Measurements from ENCODE around the gene SPRR2A.

SPRR2A gene

DNA sequence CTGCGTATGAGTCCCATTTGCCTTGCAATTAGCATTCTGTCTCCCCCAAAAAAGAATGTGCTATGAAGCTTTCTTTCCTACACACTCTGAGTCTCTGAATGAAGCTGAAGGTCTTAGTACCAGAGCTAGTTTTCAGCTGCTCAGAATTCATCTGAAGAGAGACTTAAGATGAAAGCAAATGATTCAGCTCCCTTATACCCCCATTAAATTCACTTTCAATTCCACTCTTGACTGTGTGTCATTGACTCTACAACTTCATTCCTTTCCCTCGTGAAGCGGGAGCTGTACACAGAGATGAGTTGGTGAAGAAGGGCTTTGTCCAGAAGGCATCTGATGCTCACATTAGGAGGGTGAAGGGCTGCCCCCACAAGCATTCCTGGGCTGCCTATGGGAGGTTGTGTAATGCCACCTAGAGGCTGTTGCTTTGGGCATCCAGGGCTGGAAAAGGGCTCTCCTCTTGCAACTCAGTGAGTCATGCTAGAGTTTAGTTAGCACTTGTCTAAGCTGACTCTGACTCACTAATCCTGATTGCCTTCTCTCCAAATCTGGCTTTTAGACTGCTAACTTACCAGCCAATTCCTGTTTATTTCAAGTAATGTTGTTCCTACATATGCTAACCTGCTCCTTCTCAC lies 24.5 kb downstream of the SPRR2A start:
- Histone ChIP-seq H3K4me3 (replicated peaks; ENCODE audit: insufficient read depth, low read length) (no peak overlapping the region), H3K27me3 (ENCODE audit: insufficient read depth, poor library complexity, severe bottlenecking) (no peaks in the 10 kb centered on the region), H3K27ac (replicated peaks) (no peak overlapping the region)
- TF ChIP-seq GABPA (IDR thresholded peaks at IDR 0.05; ENCODE audit: low read depth) (no peak), SPI1 (IDR thresholded peaks at IDR 0.05; ENCODE audit: borderline replicate concordance, low read depth) (no peak), POLR2AphosphoS5 (IDR thresholded peaks at IDR 0.05; ENCODE audit: low read depth) (no peak)
- TF ChIP-seq, protein P1, sequence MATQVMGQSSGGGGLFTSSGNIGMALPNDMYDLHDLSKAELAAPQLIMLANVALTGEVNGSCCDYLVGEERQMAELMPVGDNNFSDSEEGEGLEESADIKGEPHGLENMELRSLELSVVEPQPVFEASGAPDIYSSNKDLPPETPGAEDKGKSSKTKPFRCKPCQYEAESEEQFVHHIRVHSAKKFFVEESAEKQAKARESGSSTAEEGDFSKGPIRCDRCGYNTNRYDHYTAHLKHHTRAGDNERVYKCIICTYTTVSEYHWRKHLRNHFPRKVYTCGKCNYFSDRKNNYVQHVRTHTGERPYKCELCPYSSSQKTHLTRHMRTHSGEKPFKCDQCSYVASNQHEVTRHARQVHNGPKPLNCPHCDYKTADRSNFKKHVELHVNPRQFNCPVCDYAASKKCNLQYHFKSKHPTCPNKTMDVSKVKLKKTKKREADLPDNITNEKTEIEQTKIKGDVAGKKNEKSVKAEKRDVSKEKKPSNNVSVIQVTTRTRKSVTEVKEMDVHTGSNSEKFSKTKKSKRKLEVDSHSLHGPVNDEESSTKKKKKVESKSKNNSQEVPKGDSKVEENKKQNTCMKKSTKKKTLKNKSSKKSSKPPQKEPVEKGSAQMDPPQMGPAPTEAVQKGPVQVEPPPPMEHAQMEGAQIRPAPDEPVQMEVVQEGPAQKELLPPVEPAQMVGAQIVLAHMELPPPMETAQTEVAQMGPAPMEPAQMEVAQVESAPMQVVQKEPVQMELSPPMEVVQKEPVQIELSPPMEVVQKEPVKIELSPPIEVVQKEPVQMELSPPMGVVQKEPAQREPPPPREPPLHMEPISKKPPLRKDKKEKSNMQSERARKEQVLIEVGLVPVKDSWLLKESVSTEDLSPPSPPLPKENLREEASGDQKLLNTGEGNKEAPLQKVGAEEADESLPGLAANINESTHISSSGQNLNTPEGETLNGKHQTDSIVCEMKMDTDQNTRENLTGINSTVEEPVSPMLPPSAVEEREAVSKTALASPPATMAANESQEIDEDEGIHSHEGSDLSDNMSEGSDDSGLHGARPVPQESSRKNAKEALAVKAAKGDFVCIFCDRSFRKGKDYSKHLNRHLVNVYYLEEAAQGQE (IDR thresholded peaks at IDR 0.05; ENCODE audit: insufficient replicate concordance, low read depth), result no peak
- TF ChIP-seq, protein P2, sequence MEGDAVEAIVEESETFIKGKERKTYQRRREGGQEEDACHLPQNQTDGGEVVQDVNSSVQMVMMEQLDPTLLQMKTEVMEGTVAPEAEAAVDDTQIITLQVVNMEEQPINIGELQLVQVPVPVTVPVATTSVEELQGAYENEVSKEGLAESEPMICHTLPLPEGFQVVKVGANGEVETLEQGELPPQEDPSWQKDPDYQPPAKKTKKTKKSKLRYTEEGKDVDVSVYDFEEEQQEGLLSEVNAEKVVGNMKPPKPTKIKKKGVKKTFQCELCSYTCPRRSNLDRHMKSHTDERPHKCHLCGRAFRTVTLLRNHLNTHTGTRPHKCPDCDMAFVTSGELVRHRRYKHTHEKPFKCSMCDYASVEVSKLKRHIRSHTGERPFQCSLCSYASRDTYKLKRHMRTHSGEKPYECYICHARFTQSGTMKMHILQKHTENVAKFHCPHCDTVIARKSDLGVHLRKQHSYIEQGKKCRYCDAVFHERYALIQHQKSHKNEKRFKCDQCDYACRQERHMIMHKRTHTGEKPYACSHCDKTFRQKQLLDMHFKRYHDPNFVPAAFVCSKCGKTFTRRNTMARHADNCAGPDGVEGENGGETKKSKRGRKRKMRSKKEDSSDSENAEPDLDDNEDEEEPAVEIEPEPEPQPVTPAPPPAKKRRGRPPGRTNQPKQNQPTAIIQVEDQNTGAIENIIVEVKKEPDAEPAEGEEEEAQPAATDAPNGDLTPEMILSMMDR (IDR thresholded peaks at IDR 0.05; ENCODE audit: insufficient read depth, low read length), result no peak
- DNase-seq (ENCODE audit: low read depth in 1 of 2, low spot score in 1 of 2), result no peak

DNA sequence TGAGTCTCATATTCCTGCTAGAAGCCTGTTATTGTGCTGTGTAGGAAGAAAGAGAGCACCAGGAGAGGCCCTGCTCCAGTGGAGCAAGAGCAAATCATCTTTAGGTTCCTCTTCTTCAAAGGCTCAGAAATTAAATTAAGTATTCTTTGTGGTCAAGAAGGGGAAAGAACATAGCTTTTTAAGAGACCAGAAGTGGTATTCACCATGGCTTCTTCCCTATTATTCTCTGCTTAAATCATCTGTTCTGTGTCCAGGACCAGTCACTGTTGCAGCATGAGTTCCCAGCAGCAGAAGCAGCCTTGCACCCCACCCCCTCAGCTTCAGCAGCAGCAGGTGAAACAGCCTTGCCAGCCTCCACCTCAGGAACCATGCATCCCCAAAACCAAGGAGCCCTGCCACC lies 25.2 kb downstream of the SPRR2A start:
- DNase-seq (ENCODE audit: low read depth in 1 of 2, low spot score in 1 of 2), result no peak
- Histone ChIP-seq H3K27ac (replicated peaks) (no peak overlapping the region), H3K27me3 (ENCODE audit: insufficient read depth, poor library complexity, severe bottlenecking) (no peaks in the 10 kb centered on the region), H3K4me3 (replicated peaks; ENCODE audit: insufficient read depth, low read length) (no peak overlapping the region)
- TF ChIP-seq SPI1 (IDR thresholded peaks at IDR 0.05; ENCODE audit: borderline replicate concordance, low read depth) (no peak), POLR2AphosphoS5 (IDR thresholded peaks at IDR 0.05; ENCODE audit: low read depth) (no peak), GABPA (IDR thresholded peaks at IDR 0.05; ENCODE audit: low read depth) (no peak)
- TF ChIP-seq, protein P2 (IDR thresholded peaks at IDR 0.05; ENCODE audit: insufficient read depth, low read length), result no peak
- TF ChIP-seq, protein P1 (IDR thresholded peaks at IDR 0.05; ENCODE audit: insufficient replicate concordance, low read depth), result no peak

DNA sequence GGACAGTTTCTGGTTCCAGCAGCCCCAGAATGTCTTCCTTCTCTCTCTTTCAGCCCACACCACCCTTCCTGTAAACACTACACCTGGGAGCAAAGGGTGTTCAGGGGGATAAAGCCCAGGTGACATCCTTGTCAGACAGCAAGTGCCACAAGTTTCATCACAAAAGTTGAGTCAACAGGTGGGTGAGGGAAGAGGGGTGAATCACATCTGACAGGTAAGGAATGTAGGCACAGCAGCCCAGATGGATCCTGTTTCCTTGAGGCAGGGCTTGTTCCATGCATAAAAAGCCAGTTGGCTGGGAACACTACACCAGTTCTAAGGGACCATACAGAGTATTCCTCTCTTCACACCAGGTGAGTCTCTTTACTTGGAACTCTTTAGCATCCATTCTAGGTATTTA lies 26.4 kb downstream of the SPRR2A start, which contains the start of gene SPRR1B:
Gene SPRR1B, plus strand, starts transcription at position 309 of the 400 bp plus-strand sequence. CDS start 1,143 bp downstream, outside the sequence.
- H3K27ac ChIP-seq (replicated peaks), result no peak within 1 kb of the TSS
- H3K4me3 ChIP-seq (replicated peaks; ENCODE audit: insufficient read depth, low read length), result no peak within 1 kb of the TSS
- TF ChIP-seq GABPA (IDR thresholded peaks at IDR 0.05; ENCODE audit: low read depth) (no peak), SPI1 (IDR thresholded peaks at IDR 0.05; ENCODE audit: borderline replicate concordance, low read depth) (no peak), POLR2AphosphoS5 (IDR thresholded peaks at IDR 0.05; ENCODE audit: low read depth) (no peak)
- TF ChIP-seq, protein P2 (IDR thresholded peaks at IDR 0.05; ENCODE audit: insufficient read depth, low read length), result no peak
- TF ChIP-seq, protein P1 (IDR thresholded peaks at IDR 0.05; ENCODE audit: insufficient replicate concordance, low read depth), result no peak
- no peak for DNase-seq (ENCODE audit: low read depth in 1 of 2, low spot score in 1 of 2)
- no peaks in the 10 kb centered on the region for H3K27me3 ChIP-seq (ENCODE audit: insufficient read depth, poor library complexity, severe bottlenecking)
